ENCODE measurements around the gene QSOX1.

Gene QSOX1

DNA sequence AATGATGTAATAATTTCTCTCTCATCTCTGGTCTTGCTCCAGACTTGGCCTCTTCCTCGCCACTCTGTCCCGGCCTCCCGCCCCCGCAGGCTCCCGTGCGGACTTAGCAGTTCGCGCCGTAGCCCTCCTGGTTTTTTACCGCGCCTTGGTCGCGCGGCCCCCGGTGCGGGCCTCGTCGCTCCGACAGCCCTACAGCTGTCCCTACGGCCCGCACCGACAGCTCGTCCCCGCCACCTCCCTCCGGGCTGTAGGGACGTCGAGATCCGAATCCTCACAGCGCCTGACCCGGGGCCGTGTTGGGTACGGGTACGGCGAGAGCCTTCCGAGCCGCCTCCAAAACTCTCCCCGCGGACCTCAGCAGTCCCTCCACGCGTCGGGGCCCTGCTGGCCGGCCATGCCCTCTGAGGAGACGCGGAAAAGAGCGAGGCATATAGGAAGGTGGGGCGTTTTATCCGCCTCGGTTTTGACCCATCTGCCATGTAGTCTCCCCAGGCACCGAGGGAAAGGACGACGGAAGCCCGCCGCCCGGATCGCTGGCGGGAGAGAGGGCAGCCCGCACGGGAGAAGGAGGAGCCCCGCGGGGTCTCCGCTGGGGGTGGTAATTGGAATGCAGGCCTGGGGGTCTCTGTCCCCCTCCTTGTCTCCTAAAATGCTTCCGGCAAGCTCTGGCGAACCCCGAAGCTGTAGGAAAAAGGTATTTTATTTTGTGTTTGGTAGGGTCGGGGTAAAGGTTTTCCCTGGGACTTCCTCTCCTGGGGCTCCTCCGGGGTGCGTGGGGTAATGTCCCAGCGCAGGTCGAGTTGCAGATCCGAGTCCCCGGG is 78.7 kb downstream of the QSOX1 start:
- TF ChIP-seq PAX5 (IDR thresholded peaks at IDR 0.05; ENCODE audit: insufficient read depth, low read length, severe bottlenecking) (no peak), POU2F2 (IDR thresholded peaks at IDR 0.05; ENCODE audit: low read depth, low read length) (no peak), POLR2AphosphoS5 (IDR thresholded peaks at IDR 0.05; ENCODE audit: low read depth, low read length) (no peak), SPI1 (IDR thresholded peaks at IDR 0.05; ENCODE audit: low read depth, low read length) (no peak), POLR2A (IDR thresholded peaks at IDR 0.05; ENCODE audit: low read depth, low read length) (no peak), TAF1 (IDR thresholded peaks at IDR 0.05; ENCODE audit: low read depth, low read length) (no peak)
- no peak for DNase-seq (ENCODE audit: insufficient read length, low spot score)
- no peak for FAIRE-seq

DNA sequence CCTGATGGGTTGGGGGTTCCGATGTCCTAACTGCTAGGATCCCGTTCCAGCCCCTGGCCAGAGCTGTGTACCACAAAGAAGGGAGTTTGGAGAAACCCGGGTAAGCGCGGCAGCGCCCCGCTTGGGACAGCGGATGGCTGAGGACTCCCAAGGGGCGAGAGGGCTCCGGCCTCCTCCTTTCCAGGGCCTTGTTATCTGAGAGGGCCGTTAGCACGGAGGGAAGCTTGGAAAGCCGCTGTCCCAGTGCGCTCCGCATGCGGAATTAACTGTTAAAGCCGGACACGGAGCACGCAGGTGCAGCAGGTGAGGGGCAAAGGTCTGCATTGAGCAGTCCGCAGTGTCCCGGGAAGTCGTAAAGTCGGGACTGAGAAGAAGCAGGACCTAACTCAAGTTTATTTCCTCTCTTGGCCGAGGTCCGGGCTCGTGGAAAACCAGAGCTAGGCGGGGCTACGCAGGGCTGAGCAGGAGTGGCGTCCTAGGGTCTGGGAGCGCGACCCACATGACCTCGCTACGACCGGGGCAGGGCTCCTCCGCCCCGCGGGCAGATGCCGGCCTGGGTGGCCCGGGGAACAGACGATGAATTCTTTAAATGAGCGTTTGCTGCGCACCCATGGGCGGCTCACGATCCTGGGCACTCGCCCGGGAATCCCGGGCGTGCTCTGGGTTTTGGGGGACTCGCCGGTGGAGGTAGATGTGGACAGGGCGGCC is 79.9 kb downstream of the QSOX1 start:
- TF ChIP-seq POU2F2 (IDR thresholded peaks at IDR 0.05; ENCODE audit: low read depth, low read length) (no peak), POLR2A (IDR thresholded peaks at IDR 0.05; ENCODE audit: low read depth, low read length) (no peak), TAF1 (IDR thresholded peaks at IDR 0.05; ENCODE audit: low read depth, low read length) (no peak), PAX5 (IDR thresholded peaks at IDR 0.05; ENCODE audit: insufficient read depth, low read length, severe bottlenecking) (no peak), SPI1 (IDR thresholded peaks at IDR 0.05; ENCODE audit: low read depth, low read length) (no peak), POLR2AphosphoS5 (IDR thresholded peaks at IDR 0.05; ENCODE audit: low read depth, low read length) (no peak)
- FAIRE-seq, result no peak

GRCh38 chr1:180235077-180235501 is 80.4 kb downstream of the QSOX1 start:
- FAIRE-seq (no peak), DNase-seq (ENCODE audit: insufficient read length, low spot score) (no peak)
- TF ChIP-seq SPI1 (IDR thresholded peaks at IDR 0.05; ENCODE audit: low read depth, low read length), result no peak
- TF ChIP-seq PAX5 (IDR thresholded peaks at IDR 0.05; ENCODE audit: insufficient read depth, low read length, severe bottlenecking), result no peak
- TF ChIP-seq POLR2AphosphoS5 (IDR thresholded peaks at IDR 0.05; ENCODE audit: low read depth, low read length), result no peak
- no peak for TF ChIP-seq POU2F2 (IDR thresholded peaks at IDR 0.05; ENCODE audit: low read depth, low read length)
- TF ChIP-seq POLR2A (IDR thresholded peaks at IDR 0.05; ENCODE audit: low read depth, low read length), result no peak
- TF ChIP-seq TAF1 (IDR thresholded peaks at IDR 0.05; ENCODE audit: low read depth, low read length), result no peak

More for the DNA sequence above, 79.9 kb downstream of the QSOX1 start:
- no peak for DNase-seq (ENCODE audit: insufficient read length, low spot score)

DNA sequence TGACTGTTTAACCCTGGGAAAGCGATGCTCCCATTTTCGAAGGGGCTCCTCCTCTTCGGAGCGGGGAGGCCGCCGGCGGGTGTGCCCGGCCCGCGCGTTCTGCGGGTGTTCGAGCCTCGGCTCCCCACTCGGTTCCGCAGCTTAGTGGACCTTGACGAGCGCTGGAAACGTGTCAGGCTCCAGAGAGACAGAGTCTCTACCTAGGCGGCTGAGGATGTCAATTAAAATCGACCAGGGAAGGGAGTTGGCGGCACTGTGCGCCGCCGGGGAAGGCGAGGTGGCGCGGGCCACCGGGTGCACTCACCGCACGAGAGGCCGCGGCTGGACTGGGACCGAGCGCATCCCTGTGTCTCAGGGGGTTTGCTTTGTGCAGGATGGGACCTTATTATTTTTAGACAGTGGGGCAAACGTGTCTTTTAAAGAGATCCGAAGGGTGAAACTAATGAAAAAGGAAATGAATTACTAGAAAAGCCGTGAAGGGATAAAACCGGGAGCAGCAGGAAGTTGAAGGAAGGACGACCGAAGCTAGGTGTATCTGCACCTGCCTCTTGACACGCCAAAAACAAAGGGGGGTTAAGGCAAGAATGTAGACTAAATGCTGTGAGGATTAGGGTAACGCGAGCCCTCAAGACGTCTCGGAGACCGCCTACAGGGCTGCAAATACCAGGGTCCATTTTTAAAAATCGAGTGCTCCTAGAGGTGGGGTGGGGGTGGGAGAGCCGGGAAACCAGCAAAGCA is 81.0 kb downstream of the QSOX1 start:
- no peak for FAIRE-seq
- no peak for DNase-seq (ENCODE audit: insufficient read length, low spot score)
- TF ChIP-seq SPI1 (IDR thresholded peaks at IDR 0.05; ENCODE audit: low read depth, low read length) (no peak), POLR2A (IDR thresholded peaks at IDR 0.05; ENCODE audit: low read depth, low read length) (no peak), POLR2AphosphoS5 (IDR thresholded peaks at IDR 0.05; ENCODE audit: low read depth, low read length) (no peak), PAX5 (IDR thresholded peaks at IDR 0.05; ENCODE audit: insufficient read depth, low read length, severe bottlenecking) (no peak), TAF1 (IDR thresholded peaks at IDR 0.05; ENCODE audit: low read depth, low read length) (no peak), POU2F2 (IDR thresholded peaks at IDR 0.05; ENCODE audit: low read depth, low read length) (no peak)

- TF ChIP-seq SPI1 (IDR thresholded peaks at IDR 0.05; ENCODE audit: low read depth, low read length) (no peak), POLR2A (IDR thresholded peaks at IDR 0.05; ENCODE audit: low read depth, low read length) (no peak), PAX5 (IDR thresholded peaks at IDR 0.05; ENCODE audit: insufficient read depth, low read length, severe bottlenecking) (no peak), POU2F2 (IDR thresholded peaks at IDR 0.05; ENCODE audit: low read depth, low read length) (no peak), TAF1 (IDR thresholded peaks at IDR 0.05; ENCODE audit: low read depth, low read length) (no peak), POLR2AphosphoS5 (IDR thresholded peaks at IDR 0.05; ENCODE audit: low read depth, low read length) (no peak)
- FAIRE-seq, result no peak
Observed at GRCh38 chr1:180236698-180237509, 82.2 kb downstream of the QSOX1 start.

DNA sequence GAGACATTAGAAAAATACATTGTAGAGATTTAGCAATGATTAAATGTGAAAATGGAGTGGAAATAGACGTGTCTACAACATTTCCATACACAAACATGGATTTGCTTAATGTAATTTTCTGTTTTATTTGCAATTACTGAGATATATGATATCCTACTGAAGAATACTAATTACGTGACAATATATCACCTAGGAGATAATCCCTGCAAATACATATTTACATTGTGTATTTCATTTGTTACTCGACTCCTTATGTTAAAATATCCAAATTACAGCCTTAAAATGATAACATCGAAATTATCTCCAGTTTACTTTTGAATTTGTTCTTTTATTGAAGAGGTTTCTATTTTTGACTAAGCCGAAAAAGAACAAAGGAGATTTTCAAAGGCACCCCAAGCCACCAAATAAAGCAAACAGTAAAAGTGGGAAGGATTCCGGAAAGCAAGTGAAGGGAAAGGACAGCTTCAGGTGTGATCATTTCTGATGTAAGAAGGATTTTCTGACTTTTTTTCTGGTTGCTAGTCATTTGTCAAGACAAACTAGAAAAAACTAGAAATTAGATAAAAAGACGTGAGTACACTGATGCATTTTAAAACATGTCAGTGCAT is 83.3 kb downstream of the QSOX1 start:
- no peak for DNase-seq (ENCODE audit: insufficient read length, low spot score)
- no peak for FAIRE-seq
- TF ChIP-seq SPI1 (IDR thresholded peaks at IDR 0.05; ENCODE audit: low read depth, low read length), result no peak
- no peak for TF ChIP-seq PAX5 (IDR thresholded peaks at IDR 0.05; ENCODE audit: insufficient read depth, low read length, severe bottlenecking)
- no peak for TF ChIP-seq TAF1 (IDR thresholded peaks at IDR 0.05; ENCODE audit: low read depth, low read length)
- no peak for TF ChIP-seq POU2F2 (IDR thresholded peaks at IDR 0.05; ENCODE audit: low read depth, low read length)
- TF ChIP-seq POLR2A (IDR thresholded peaks at IDR 0.05; ENCODE audit: low read depth, low read length), result no peak
- TF ChIP-seq POLR2AphosphoS5 (IDR thresholded peaks at IDR 0.05; ENCODE audit: low read depth, low read length), result no peak

More at GRCh38 chr1:180236698-180237509, 82.2 kb downstream of the QSOX1 start:
- DNase-seq (ENCODE audit: insufficient read length, low spot score), result no peak

GRCh38 chr1:180238675-180239074 is 84.0 kb downstream of the QSOX1 start:
- FAIRE-seq (no peak), DNase-seq (ENCODE audit: insufficient read length, low spot score) (no peak)
- TF ChIP-seq PAX5 (IDR thresholded peaks at IDR 0.05; ENCODE audit: insufficient read depth, low read length, severe bottlenecking), result no peak
- no peak for TF ChIP-seq POLR2A (IDR thresholded peaks at IDR 0.05; ENCODE audit: low read depth, low read length)
- no peak for TF ChIP-seq SPI1 (IDR thresholded peaks at IDR 0.05; ENCODE audit: low read depth, low read length)
- TF ChIP-seq POU2F2 (IDR thresholded peaks at IDR 0.05; ENCODE audit: low read depth, low read length), result no peak
- no peak for TF ChIP-seq TAF1 (IDR thresholded peaks at IDR 0.05; ENCODE audit: low read depth, low read length)
- no peak for TF ChIP-seq POLR2AphosphoS5 (IDR thresholded peaks at IDR 0.05; ENCODE audit: low read depth, low read length)
